GM21360 (cell line): ENCODE data around the gene NPC1L1.
"Not testable (repeated sequence)": the region's sequence is repeated elsewhere in the genome, so short reads cannot be mapped to it uniquely, and the experiment has no call there.

Experiments used
- ATAC-seq: cut with Tn5 transposase; IDR thresholded peaks from one replicate; pipeline ENCODE4 v1.9.1; 2021; ENCODE audit warnings: mild to moderate bottlenecking, moderate library complexity; ENCODE audit not compliant: unreplicated experiment

The NPC1L1 gene

GRCh38 chr7:44566680-44567079, 25.6 kb upstream of the NPC1L1 start:
- ATAC-seq, result no peak

- ATAC-seq, result no peak
These were observed 24.8 kb upstream of the NPC1L1 start for GRCh38 chr7:44565795-44566559.

- ATAC-seq, result no peak
These were observed 24.1 kb upstream of the NPC1L1 start for GRCh38 chr7:44565097-44565794.

GRCh38 chr7:44564606-44565005, 23.5 kb upstream of the NPC1L1 start:
- no peak for ATAC-seq

GRCh38 chr7:44563171-44563679, 22.1 kb upstream of the NPC1L1 start:
- ATAC-seq, result no peak

GRCh38 chr7:44562622-44562962, 21.5 kb upstream of the NPC1L1 start:
- not testable (repeated sequence) for ATAC-seq

- no peak for ATAC-seq
These were observed 21.0 kb upstream of the NPC1L1 start for GRCh38 chr7:44561962-44562621.

GRCh38 chr7:44561481-44561880, 20.4 kb upstream of the NPC1L1 start:
- no peak for ATAC-seq

- ATAC-seq, result no peak
These were observed 18.4 kb upstream of the NPC1L1 start for GRCh38 chr7:44559485-44559884.

GRCh38 chr7:44557485-44557884, 16.4 kb upstream of the NPC1L1 start:
- no peak for ATAC-seq

GRCh38 chr7:44555350-44555749, 14.2 kb upstream of the NPC1L1 start:
- no peak for ATAC-seq

GRCh38 chr7:44552473-44553005, 11.4 kb upstream of the NPC1L1 start:
- not testable (repeated sequence) for ATAC-seq

GRCh38 chr7:44549457-44549856, 8.3 kb upstream of the NPC1L1 start:
- ATAC-seq, result no peak

GRCh38 chr7:44548893-44549292, 7.8 kb upstream of the NPC1L1 start:
- no peak for ATAC-seq

GRCh38 chr7:44547536-44548231, 6.6 kb upstream of the NPC1L1 start:
- ATAC-seq, result no peak

- no peak for ATAC-seq
These were observed 913 bp upstream of the NPC1L1 start for GRCh38 chr7:44541876-44542610.

- no peak for ATAC-seq
These were observed 520 bp downstream of the NPC1L1 start for GRCh38 chr7:44540592-44541027.

GRCh38 chr7:44539669-44540506, 1.2 kb downstream of the NPC1L1 start:
- ATAC-seq, result no peak
